NCI-H146 (cell line): Measurements from ENCODE around the gene ANGPTL4.

Source experiments
- DNase-seq: peaks from one replicate; lab custom pipeline; 2025; lab: John Stamatoyannopoulos, UW

The ANGPTL4 gene

GRCh38 chr19:8413629-8413995, 49.7 kb downstream of the ANGPTL4 start:
- no peak for DNase-seq

GRCh38 chr19:8416796-8417195, 52.8 kb downstream of the ANGPTL4 start:
- DNase-seq, result no peak

GRCh38 chr19:8421484-8422461, 57.8 kb downstream of the ANGPTL4 start:
- no peak for DNase-seq

GRCh38 chr19:8423817-8424223, 59.9 kb downstream of the ANGPTL4 start:
- peak; percentile 34 for DNase-seq
